Mesendoderm (in vitro differentiated cells): ENCODE results near the gene CLCF1.
"Not testable (repeated sequence)": the region's sequence is repeated elsewhere in the genome, so short reads cannot be mapped to it uniquely, and the experiment has no call there.

ENCODE experiments used
- DNase-seq: peaks from one replicate; pipeline ENCODE4 v3.0.0; 2013
- H2AK5ac ChIP-seq: 2 replicates; pipeline ENCODE4 v1.6.1; 2013; ENCODE audit warnings: low read length, inconsistent platforms
- H2BK120ac ChIP-seq: 2 replicates; pipeline ENCODE4 v1.6.1; 2013; ENCODE audit warnings: low read depth, mild to moderate bottlenecking, low read length, moderate library complexity, mixed read lengths
- H2BK15ac ChIP-seq: replicated peaks from 2 replicates; pipeline ENCODE4 v1.6.1; 2013; ENCODE audit warnings: low read depth, mild to moderate bottlenecking, moderate library complexity
- H2BK5ac ChIP-seq: 2 replicates; pipeline ENCODE4 v1.6.1; 2013; ENCODE audit warnings: low read length, inconsistent platforms
- H3K18ac ChIP-seq: 2 replicates; pipeline ENCODE4 v1.6.1; 2013; ENCODE audit warnings: mild to moderate bottlenecking, low read length, mixed read lengths
- H3K23ac ChIP-seq: one replicate; pipeline ENCODE4 v1.6.1; 2013; ENCODE audit warnings: low read length
- H3K27ac ChIP-seq: 2 replicates; pipeline ENCODE4 v1.5.1; 2013; ENCODE audit warnings: low read depth, mild to moderate bottlenecking, inconsistent platforms, low read length, moderate library complexity
- H3K27me3 ChIP-seq: 2 replicates; pipeline ENCODE4 v1.6.1; 2013; ENCODE audit warnings: low read length, control low read depth, mild to moderate bottlenecking, inconsistent platforms; ENCODE audit not compliant: insufficient read depth, poor library complexity
- H3K36me3 ChIP-seq: 2 replicates; pipeline ENCODE4 v1.6.1; 2013; ENCODE audit warnings: low read length, inconsistent platforms; ENCODE audit not compliant: control insufficient read depth, insufficient read depth
- H3K4ac ChIP-seq: one replicate; pipeline ENCODE4 v1.6.1; 2013; ENCODE audit warnings: low read depth, mild to moderate bottlenecking, low read length, moderate library complexity
- H3K4me1 ChIP-seq: 2 replicates; pipeline ENCODE4 v1.6.1; 2013; ENCODE audit warnings: low read depth, low read length, inconsistent platforms; ENCODE audit not compliant: control insufficient read depth
- H3K4me2 ChIP-seq: 2 replicates; pipeline ENCODE4 v1.6.1; 2013; ENCODE audit warnings: low read length
- H3K4me3 ChIP-seq: 2 replicates; pipeline ENCODE4 v1.5.1; 2013; ENCODE audit warnings: mild to moderate bottlenecking, low read length
- H3K56ac ChIP-seq: one replicate; pipeline ENCODE4 v1.6.1; 2013; ENCODE audit warnings: low read length
- H3K79me1 ChIP-seq: 2 replicates; pipeline ENCODE4 v1.6.1; 2013; ENCODE audit warnings: low read length, inconsistent platforms
- H3K79me2 ChIP-seq: 2 replicates; pipeline ENCODE4 v1.6.1; 2013; ENCODE audit warnings: mild to moderate bottlenecking, low read length; ENCODE audit not compliant: control insufficient read depth, insufficient read depth
- H3K9ac ChIP-seq: 2 replicates; pipeline ENCODE4 v1.6.1; 2013; ENCODE audit warnings: low read length, inconsistent platforms
- H4K5ac ChIP-seq: one replicate; pipeline ENCODE4 v1.6.1; 2013; ENCODE audit warnings: low read length
- H4K8ac ChIP-seq: one replicate; pipeline ENCODE4 v1.6.1; 2013; ENCODE audit warnings: low read depth, mild to moderate bottlenecking, control low read depth, low read length, moderate library complexity
- WGBS: extraction: QIAGEN DNeasy Blood & Tissue Kit; methylation state at CpG from one replicate; pipeline ENCODE4 v1.1.7; 2013; ENCODE audit warnings: low lambda C conversion rate, missing lambda C conversion rate; ENCODE audit not compliant: insufficient coverage; ENCODE audit errors: extremely low coverage; 5-methylcytosine and 5-hydroxymethylcytosine counted together

The CLCF1 gene

DNA sequence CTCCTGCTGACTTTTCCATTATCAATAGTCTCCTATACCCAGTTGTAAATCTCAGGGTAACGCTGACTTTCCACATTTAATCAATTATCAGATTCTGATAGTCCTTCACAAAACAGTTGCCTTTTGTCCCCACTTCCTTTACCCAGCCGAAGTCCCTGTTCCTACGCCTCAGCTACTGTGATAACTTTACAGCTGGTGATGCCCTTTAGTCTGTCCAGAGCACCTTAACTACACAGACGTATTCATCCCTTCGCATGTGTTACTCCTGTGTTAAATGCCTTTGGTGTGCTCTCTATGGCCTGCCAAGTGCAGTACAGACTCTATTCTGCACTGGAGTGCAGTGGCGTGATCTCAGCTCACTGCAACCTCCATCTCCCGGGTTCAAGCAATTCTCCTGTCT lies 49.9 kb downstream of the CLCF1 start:
- no peak overlapping the region for H2BK120ac ChIP-seq
- H3K36me3 ChIP-seq = no peaks in the 10 kb centered on the region
- H3K4me2 ChIP-seq = no peak overlapping the region
- peaks cover 1% of the 10 kb centered on the region for H3K27me3 ChIP-seq
- no CpG with 5 or more reads among the region's 7 CpGs for WGBS
- no peak for DNase-seq
- no peak overlapping the region for H3K18ac ChIP-seq
- H3K4me3 ChIP-seq = no peak overlapping the region
- H3K9ac ChIP-seq = no peak overlapping the region
- H3K79me1 ChIP-seq = no peaks in the 10 kb centered on the region
- no peak overlapping the region for H2BK5ac ChIP-seq
- H4K5ac ChIP-seq = no peak overlapping the region
- no peaks in the 10 kb centered on the region for H3K4me1 ChIP-seq
- H2AK5ac ChIP-seq = no peak overlapping the region
- H3K23ac ChIP-seq = no peak overlapping the region
- no peak overlapping the region for H3K4ac ChIP-seq
- no peak overlapping the region for H4K8ac ChIP-seq
- H2BK15ac ChIP-seq = no peak overlapping the region
- no peak overlapping the region for H3K56ac ChIP-seq
- no peak overlapping the region for H3K27ac ChIP-seq
- H3K79me2 ChIP-seq = no peaks in the 10 kb centered on the region

DNA sequence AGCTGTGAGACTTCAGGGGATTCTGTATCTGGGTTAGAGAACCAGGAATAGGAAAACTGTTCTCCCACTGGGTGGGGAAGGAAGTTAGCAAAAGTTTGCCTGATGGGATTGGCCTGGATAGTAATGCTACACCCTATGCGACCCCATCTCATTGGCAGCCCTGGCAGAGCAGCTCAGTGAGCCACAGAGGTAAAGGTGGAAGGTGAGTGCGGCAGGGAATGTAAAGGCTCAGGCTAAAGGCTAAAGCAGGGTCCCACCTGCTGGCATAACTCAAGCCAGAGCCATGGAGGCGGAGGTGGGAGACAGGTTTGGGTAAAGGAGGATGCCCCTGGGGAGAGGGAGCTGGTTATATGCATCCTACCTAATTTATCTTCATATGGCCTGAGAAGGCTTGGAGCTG lies 51.3 kb downstream of the CLCF1 start:
- no peak overlapping the region for H3K4ac ChIP-seq
- H4K5ac ChIP-seq = no peak overlapping the region
- no peak overlapping the region for H2BK120ac ChIP-seq
- no peak overlapping the region for H3K9ac ChIP-seq
- no peak overlapping the region for H2BK15ac ChIP-seq
- H3K18ac ChIP-seq = no peak overlapping the region
- H4K8ac ChIP-seq = no peak overlapping the region
- H3K23ac ChIP-seq = no peak overlapping the region
- H2AK5ac ChIP-seq = no peak overlapping the region
- H3K36me3 ChIP-seq = no peaks in the 10 kb centered on the region
- H3K56ac ChIP-seq = no peak overlapping the region
- no peak overlapping the region for H3K4me2 ChIP-seq
- H2BK5ac ChIP-seq = no peak overlapping the region
- peaks cover 5% of the 10 kb centered on the region for H3K27me3 ChIP-seq
- H3K79me2 ChIP-seq = no peaks in the 10 kb centered on the region
- H3K4me1 ChIP-seq = peaks cover 2% of the 10 kb centered on the region
- H3K4me3 ChIP-seq = no peak overlapping the region
- H3K79me1 ChIP-seq = no peaks in the 10 kb centered on the region
- WGBS = no CpG with 5 or more reads among the region's 3 CpGs
- no peak overlapping the region for H3K27ac ChIP-seq
- no peak for DNase-seq

DNA sequence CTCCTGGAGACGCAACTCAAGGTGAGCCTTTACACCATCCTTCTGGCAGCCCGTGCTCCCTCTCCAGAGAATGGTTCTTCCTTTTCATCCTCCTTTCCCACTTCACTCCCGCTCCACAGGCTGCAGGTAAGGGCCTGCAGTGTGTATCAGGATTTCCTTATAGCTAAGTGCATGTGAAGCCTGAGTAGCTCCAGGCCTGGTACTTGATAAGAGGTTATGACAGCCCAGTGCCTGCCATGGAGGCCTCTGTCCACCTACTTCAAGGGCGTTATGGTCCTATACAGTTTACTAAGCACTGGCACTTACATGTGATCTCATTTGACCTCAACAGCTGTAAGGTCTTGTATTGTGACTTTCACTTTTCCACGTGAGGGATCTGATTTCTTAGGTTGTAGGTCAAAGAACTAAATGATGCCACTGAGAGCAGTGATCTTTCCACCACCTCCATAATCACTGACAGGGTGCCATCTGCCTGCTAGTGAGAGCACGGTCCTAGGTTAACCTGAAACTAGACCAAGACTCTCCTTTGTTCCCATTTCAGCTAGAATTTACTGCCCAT lies 52.0 kb downstream of the CLCF1 start:
- H3K9ac ChIP-seq = no peak overlapping the region
- H2BK5ac ChIP-seq = no peak overlapping the region
- no peak overlapping the region for H2BK120ac ChIP-seq
- no peak overlapping the region for H3K4ac ChIP-seq
- H2BK15ac ChIP-seq = no peak overlapping the region
- no peak overlapping the region for H3K18ac ChIP-seq
- no peak overlapping the region for H3K56ac ChIP-seq
- H3K79me2 ChIP-seq = no peaks in the 10 kb centered on the region
- peaks cover 2% of the 10 kb centered on the region for H3K4me1 ChIP-seq
- H3K27ac ChIP-seq = no peak overlapping the region
- H3K27me3 ChIP-seq = peaks cover 5% of the 10 kb centered on the region
- no CpG with 5 or more reads among the region's 6 CpGs for WGBS
- DNase-seq = no peak
- no peak overlapping the region for H3K4me2 ChIP-seq
- H2AK5ac ChIP-seq = no peak overlapping the region
- no peak overlapping the region for H3K4me3 ChIP-seq
- H4K8ac ChIP-seq = no peak overlapping the region
- H3K23ac ChIP-seq = no peak overlapping the region
- no peak overlapping the region for H4K5ac ChIP-seq
- no peaks in the 10 kb centered on the region for H3K36me3 ChIP-seq
- H3K79me1 ChIP-seq = no peaks in the 10 kb centered on the region

DNA sequence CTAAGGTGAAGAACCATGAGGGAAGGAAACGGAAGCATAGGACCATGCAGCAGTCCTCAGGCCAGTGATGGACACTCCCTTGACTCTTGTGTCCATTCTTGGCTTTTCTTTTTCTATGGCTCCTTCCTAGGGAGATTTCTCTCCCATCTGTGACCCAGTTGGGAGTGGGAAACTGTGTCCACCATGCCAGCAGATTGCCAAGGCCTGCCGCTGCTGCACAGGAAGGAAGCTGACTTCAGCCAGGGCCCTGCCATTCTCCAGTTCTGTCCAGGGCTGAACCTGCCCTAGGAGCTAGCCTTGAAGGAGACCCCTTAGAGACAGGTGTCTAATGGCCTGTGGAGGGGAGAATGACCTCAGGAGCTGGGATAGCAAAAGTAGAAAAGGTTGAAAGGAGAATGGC lies 52.7 kb downstream of the CLCF1 start:
- Histone ChIP-seq H4K5ac (no peak overlapping the region), H3K18ac (no peak overlapping the region), H3K4ac (no peak overlapping the region), H3K79me2 (no peaks in the 10 kb centered on the region), H4K8ac (no peak overlapping the region), H3K27ac (no peak overlapping the region), H3K4me3 (no peak overlapping the region), H3K9ac (no peak overlapping the region), H2BK120ac (no peak overlapping the region), H3K23ac (no peak overlapping the region), H3K4me2 (no peak overlapping the region), H3K4me1 (peaks cover 2% of the 10 kb centered on the region), H2BK15ac (no peak overlapping the region), H2AK5ac (no peak overlapping the region), H3K79me1 (no peaks in the 10 kb centered on the region), H3K27me3 (peaks cover 5% of the 10 kb centered on the region), H2BK5ac (no peak overlapping the region), H3K56ac (no peak overlapping the region), H3K36me3 (no peaks in the 10 kb centered on the region)
- DNase-seq = no peak
- no CpG with 5 or more reads among the region's 2 CpGs for WGBS

DNA sequence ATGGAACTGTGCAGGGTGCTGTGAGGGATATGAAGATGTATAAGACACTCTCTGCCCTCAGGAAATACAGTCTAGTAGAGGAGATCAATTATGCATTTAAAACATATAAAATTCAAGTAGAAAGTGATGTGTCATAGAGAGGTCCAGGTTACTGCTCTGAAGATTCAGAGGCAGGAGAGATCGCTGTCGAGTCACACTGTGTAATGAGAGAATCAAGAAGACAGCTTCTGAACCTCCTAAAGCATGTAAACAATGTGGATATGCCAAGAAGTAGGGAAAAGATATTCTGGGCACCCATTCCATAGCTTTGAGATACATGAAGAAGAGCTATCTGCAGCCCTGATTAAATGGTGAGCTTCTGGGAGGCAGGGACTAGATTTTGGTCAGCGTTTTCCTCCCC lies 53.4 kb downstream of the CLCF1 start:
- Histone ChIP-seq H3K23ac (no peak overlapping the region), H3K18ac (no peak overlapping the region), H2BK15ac (no peak overlapping the region), H3K4me3 (no peak overlapping the region), H3K4ac (no peak overlapping the region), H3K27me3 (peaks cover 5% of the 10 kb centered on the region), H3K56ac (no peak overlapping the region), H3K79me1 (no peaks in the 10 kb centered on the region), H3K79me2 (no peaks in the 10 kb centered on the region), H3K27ac (no peak overlapping the region), H2BK5ac (no peak overlapping the region), H3K4me1 (peaks cover 2% of the 10 kb centered on the region), H3K36me3 (no peaks in the 10 kb centered on the region), H4K8ac (no peak overlapping the region), H4K5ac (no peak overlapping the region), H3K4me2 (no peak overlapping the region), H2AK5ac (no peak overlapping the region), H3K9ac (no peak overlapping the region), H2BK120ac (no peak overlapping the region)
- DNase-seq = no peak
- no CpG with 5 or more reads among the region's 3 CpGs for WGBS

DNA sequence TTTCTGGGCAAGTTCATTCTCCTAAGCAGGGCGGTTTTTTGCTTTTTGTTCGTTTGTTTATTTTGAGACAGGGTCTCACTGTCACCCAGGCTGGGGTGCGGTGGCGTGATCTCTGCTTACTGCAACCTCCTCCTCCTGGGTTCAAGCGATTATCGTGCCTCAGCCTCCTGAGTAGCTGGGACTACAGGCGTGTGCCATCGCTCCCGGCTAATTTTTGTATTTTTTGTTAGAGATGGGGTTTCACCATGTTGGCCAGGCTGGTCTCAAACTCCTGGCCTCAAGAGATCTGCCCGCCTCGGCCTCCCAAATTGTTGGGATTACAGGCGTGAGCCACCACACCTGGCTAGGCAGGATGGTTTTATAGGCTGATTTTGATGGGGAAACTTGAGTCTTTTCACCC lies 54.5 kb downstream of the CLCF1 start:
- not testable (repeated sequence) for H3K4me3 ChIP-seq, H2BK15ac ChIP-seq, H3K4me2 ChIP-seq, H4K5ac ChIP-seq, DNase-seq, H3K4ac ChIP-seq, H3K36me3 ChIP-seq, H3K79me1 ChIP-seq, H2BK5ac ChIP-seq, H3K4me1 ChIP-seq, H3K27me3 ChIP-seq, H3K18ac ChIP-seq, H3K79me2 ChIP-seq, H3K56ac ChIP-seq, H3K9ac ChIP-seq, H2BK120ac ChIP-seq, H3K23ac ChIP-seq, H3K27ac ChIP-seq, H2AK5ac ChIP-seq, H4K8ac ChIP-seq
- WGBS = no CpG with 5 or more reads among the region's 12 CpGs
